Upper lobe of left lung (tissue), 6 donors: ENCODE data around the gene FAM184B. TPM values are rescaled to one million over a fixed set of nuclear protein-coding genes. Genes with fewer than 3 reads are reported as not detected.

ENCODE experiments used
- ATAC-seq, 2 donors: fragments of 200-7000 bp; cut with Tn5 transposase; one replicate each; pipeline ENCODE4 v1.9.1; 2022; ENCODE audit warnings: mild to moderate bottlenecking in 2 of 2, moderate library complexity in 2 of 2; ENCODE audit not compliant: low FRiP score in 2 of 2
- DNase-seq, 2 donors: peaks; one replicate each; pipeline ENCODE4 v3.0.0-alpha.2; 2019 to 2020
- H3K27ac ChIP-seq, 4 donors: fragments of 200-600 bp; sonication (generic); one replicate each; pipeline ENCODE4 v1.5.1; 2016 to 2019
- H3K27me3 ChIP-seq, 4 donors: fragments of 200-600 bp; sonication (generic); one replicate each; pipeline ENCODE4 v1.5.1; 2017 to 2019
- H3K36me3 ChIP-seq, 4 donors: fragments of 200-600 bp; sonication (generic); one replicate each; pipeline ENCODE4 v1.5.1; 2016 to 2019
- H3K4me1 ChIP-seq, 4 donors: fragments of 200-600 bp; sonication (generic); one replicate each; pipeline ENCODE4 v1.5.1; 2018 to 2019
- H3K4me3 ChIP-seq, 4 donors: fragments of 200-600 bp; sonication (generic); one replicate each; pipeline ENCODE4 v1.5.1; 2017 to 2019; ENCODE audit warnings: mild to moderate bottlenecking in 2 of 4, moderate library complexity in 1 of 4
- H3K9me3 ChIP-seq, 4 donors: fragments of 200-600 bp; sonication (generic); one replicate each; pipeline ENCODE4 v1.5.1; 2018 to 2019
- CTCF ChIP-seq, 6 experiments: fragments of 450-650 bp in 4 of 6; fragments of 200-600 bp in 2 of 6; sonication (generic) in 2 of 6; IDR thresholded peaks; one replicate each; pipeline ENCODE4 v1.5.1; 2016 to 2019; ENCODE audit warnings: antibody characterized with exemption in 6 of 6
- EP300 ChIP-seq, 4 donors: sonication (generic); formaldehyde crosslinking; IDR thresholded peaks; one replicate each; pipeline ENCODE4 v1.5.1; 2017; ENCODE audit warnings: antibody characterized with exemption in 4 of 4, control low read depth in 2 of 4
- POLR2A ChIP-seq, 4 donors: fragments of 450-650 bp; IDR thresholded peaks; one replicate each; pipeline ENCODE4 v1.5.1; 2016 to 2017; ENCODE audit warnings: antibody characterized with exemption in 4 of 4, mild to moderate bottlenecking in 2 of 4
- POLR2AphosphoS5 ChIP-seq, 2 donors: sonication (generic); formaldehyde crosslinking; IDR thresholded peaks; one replicate each; pipeline ENCODE4 v1.5.1; 2017; ENCODE audit warnings: antibody characterized with exemption in 2 of 2
- WGBS, 2 donors: methylation state at CpG; one replicate each; pipeline ENCODE4 v1.1.5; 2017 to 2018; 5-methylcytosine and 5-hydroxymethylcytosine counted together
- total RNA-seq, 6 donors: library from RNA; depleted of rRNA in 4 of 6; stranded (reverse); fragments of >200 nt in 4 of 6; gene quantifications; one replicate each; pipeline versions ENCODE4 v1.1.0 to v1.2.1, GENCODE V29; 2016 to 2021
- donor health status: DM: no; HTN: no; CAD: no; lungs with moderate emphysema.
- donor health status: DM: no; HTN: yes; CAD: no; lungs with severe emphysema.

Gene FAM184B
- total RNA-seq, 6 donors from 2014 or later = 0.13 to 1.0 (median 0.34) TPM

GRCh38 chr4:17636696-17637622, 144.5 kb downstream of the FAM184B start:
- DNase-seq (peak; percentile 71 to 77), ATAC-seq (peak; percentile 83 to 92)
- no peak overlapping the region for H3K27ac ChIP-seq
- H3K36me3 ChIP-seq = peaks cover 4 to 43% (median 28%) of the 10 kb centered on the region in 4 donors
- 65 to 71% methylated on average over 21 to 32 of the region's 32 CpGs for WGBS, 2 donors
- no peak overlapping the region for H3K4me3 ChIP-seq
- no peaks in the 10 kb centered on the region for H3K4me1 ChIP-seq
- H3K27me3 ChIP-seq = no peaks in the 10 kb centered on the region
- H3K9me3 ChIP-seq = no peaks in the 10 kb centered on the region
- TF ChIP-seq POLR2A (IDR thresholded peaks at IDR 0.05) (peak in 1 of 4 donors; percentile 6), CTCF (IDR thresholded peaks at IDR 0.05) (peak; percentile 75 to 88 (median 78)), POLR2AphosphoS5 (IDR thresholded peaks at IDR 0.05) (no peak)

GRCh38 chr4:17636341-17636695, 145.1 kb downstream of the FAM184B start:
- TF ChIP-seq POLR2AphosphoS5 (IDR thresholded peaks at IDR 0.05) (no peak), POLR2A (IDR thresholded peaks at IDR 0.05) (peak in 1 of 4 donors; percentile 6)
- Histone ChIP-seq H3K27ac (no peak overlapping the region), H3K9me3 (no peaks in the 10 kb centered on the region), H3K36me3 (peaks cover 4 to 49% (median 33%) of the 10 kb centered on the region in 4 donors), H3K4me3 (no peak overlapping the region), H3K27me3 (no peaks in the 10 kb centered on the region), H3K4me1 (no peaks in the 10 kb centered on the region)
- peak in 1 of 2 donors; percentile 60 for DNase-seq
- ATAC-seq = peak; percentile 3 to 13
- WGBS, 2 donors = 92 to 93% methylated on average over 11 to 17 of the region's 17 CpGs

- Histone ChIP-seq H3K4me1 (no peaks in the 10 kb centered on the region), H3K27ac (no peak overlapping the region), H3K4me3 (no peak overlapping the region), H3K9me3 (no peaks in the 10 kb centered on the region), H3K27me3 (no peaks in the 10 kb centered on the region), H3K36me3 (peaks cover 4 to 62% (median 36%) of the 10 kb centered on the region in 4 donors)
- WGBS, 2 donors = 97 to 100% methylated on average over 4 of the region's 4 CpGs
- TF ChIP-seq POLR2A (IDR thresholded peaks at IDR 0.05) (no peak), CTCF (IDR thresholded peaks at IDR 0.05) (no peak), EP300 (IDR thresholded peaks at IDR 0.05) (no peak), POLR2AphosphoS5 (IDR thresholded peaks at IDR 0.05) (no peak)
- ATAC-seq = no peak
- DNase-seq = no peak
These were observed 146.4 kb downstream of the FAM184B start for GRCh38 chr4:17635056-17635455.

- Histone ChIP-seq H3K27ac (no peak overlapping the region), H3K4me1 (no peaks in the 10 kb centered on the region), H3K27me3 (no peaks in the 10 kb centered on the region), H3K36me3 (peaks cover 4 to 76% (median 48%) of the 10 kb centered on the region in 4 donors), H3K4me3 (no peak overlapping the region), H3K9me3 (no peaks in the 10 kb centered on the region)
- 94 to 95% methylated on average over 9 of the region's 9 CpGs for WGBS, 2 donors
- DNase-seq (peak in 1 of 2 donors; percentile 27), ATAC-seq (no peak)
- TF ChIP-seq CTCF (IDR thresholded peaks at IDR 0.05) (no peak), EP300 (IDR thresholded peaks at IDR 0.05) (no peak), POLR2A (IDR thresholded peaks at IDR 0.05) (no peak), POLR2AphosphoS5 (IDR thresholded peaks at IDR 0.05) (no peak)
These were observed 147.8 kb downstream of the FAM184B start for GRCh38 chr4:17633600-17633999.

GRCh38 chr4:17630228-17630627, 151.2 kb downstream of the FAM184B start:
- Histone ChIP-seq H3K9me3 (no peaks in the 10 kb centered on the region), H3K4me3 (no peak overlapping the region), H3K36me3 (peaks cover 27 to 100% (median 77%) of the 10 kb centered on the region in 4 donors), H3K27ac (no peak overlapping the region), H3K4me1 (no peaks in the 10 kb centered on the region), H3K27me3 (no peaks in the 10 kb centered on the region)
- no peak for ATAC-seq
- TF ChIP-seq POLR2A (IDR thresholded peaks at IDR 0.05) = no peak
- no peak for TF ChIP-seq CTCF (IDR thresholded peaks at IDR 0.05)
- no peak for TF ChIP-seq POLR2AphosphoS5 (IDR thresholded peaks at IDR 0.05)
- no peak for TF ChIP-seq EP300 (IDR thresholded peaks at IDR 0.05)
- WGBS, 2 donors = 97 to 98% methylated on average over 4 of the region's 4 CpGs
- DNase-seq = no peak
